HCT116 (cell line): ENCODE data around the gene TMSB10. TPM values are rescaled to one million over a fixed set of nuclear protein-coding genes. Genes with fewer than 3 reads are reported as not detected.

ENCODE experiments used
- ATAC-seq: fragments of 200-7000 bp; cut with Tn5 transposase; 2 replicates; pipeline ENCODE4 v1.9.1; 2020; ENCODE audit warnings: mild to moderate bottlenecking, moderate library complexity
- BruUV-seq: library from RNA; stranded (reverse); fragments of 400-500 nt; replicated peaks from 2 replicates; lab custom pipeline; 2021; lab: Mats Ljungman, UMichigan
- CTCF ChIA-PET: fragments of 300-600 bp; sonication (Branson Sonifier 250); formaldehyde crosslinking; loops from one replicate; lab custom pipeline; 2021; ENCODE audit warnings: antibody characterized with exemption; lab: Charles Lee
- POLR2A ChIA-PET: fragments of 300-600, 350-600 bp; sonication (Branson Sonifier 250); formaldehyde crosslinking; loops from one replicate; lab custom pipeline; 2021; ENCODE audit warnings: antibody characterized with exemption; lab: Charles Lee
- RAD21 ChIA-PET, 2 experiments: fragments of 300-600 bp; sonication (Branson Sonifier 250); formaldehyde crosslinking; loops; one replicate each; lab custom pipeline; 2023; ENCODE audit warnings: low total read pairs in 2 of 2; ENCODE audit not compliant: uncharacterized antibody in 2 of 2, unreplicated experiment in 2 of 2, low non-redundant PET in 1 of 2; lab: Charles Lee
- DNase-seq: peaks from one replicate; pipeline ENCODE4 v3.0.0-alpha.2; 2010; ENCODE audit warnings: low read depth, low spot score
- H2AFZ ChIP-seq: fragments of 200-600 bp; shearing (Covaris generic), sonication (generic); 2 replicates; pipeline ENCODE4 v1.6.1; 2017; ENCODE audit warnings: low read depth, mixed run types, mixed read lengths, antibody characterized with exemption, low read length; ENCODE audit not compliant: poor library complexity, severe bottlenecking
- H3K27ac ChIP-seq: 2 replicates; pipeline ENCODE4 v1.5.1; 2012; ENCODE audit warnings: low read depth, low read length
- H3K27me3 ChIP-seq: fragments of 200-600 bp; sonication (generic); 2 replicates; pipeline ENCODE4 v1.6.1; 2016; ENCODE audit warnings: mixed run types, low read length, mixed read lengths; ENCODE audit not compliant: insufficient read depth
- H3K36me3 ChIP-seq, 2 experiments: fragments of 200-500 bp in 1 of 2; fragments of 200-600 bp in 1 of 2; sonication (Bioruptor generic) in 1 of 2; sonication (generic) in 1 of 2; 2 replicates each; pipeline versions ENCODE4 v1.5.1 to v1.6.1; 2014 to 2016; ENCODE audit warnings: low read length in 2 of 2, inconsistent platforms in 1 of 2, mixed read lengths in 1 of 2, mixed run types in 1 of 2; ENCODE audit not compliant: insufficient read depth in 2 of 2, control insufficient read depth in 1 of 2
- H3K4me1 ChIP-seq, 2 experiments: fragments of 200-600 bp in 1 of 2; sonication (generic) in 1 of 2; 2 replicates each; pipeline versions ENCODE4 v1.5.1 to v1.6.1; 2012 to 2017; ENCODE audit warnings: low read length in 2 of 2, inconsistent platforms in 1 of 2, mild to moderate bottlenecking in 1 of 2, mixed read lengths in 1 of 2, mixed run types in 1 of 2, moderate library complexity in 1 of 2; ENCODE audit not compliant: insufficient read depth in 2 of 2, control insufficient read depth in 1 of 2
- H3K4me2 ChIP-seq: fragments of 200-600 bp; sonication (generic); 2 replicates; pipeline ENCODE4 v1.6.1; 2017; ENCODE audit warnings: mixed run types, low read length, mixed read lengths
- H3K4me3 ChIP-seq, 2 experiments: fragments of 200-600 bp in 1 of 2; sonication (generic) in 1 of 2; replicated peaks in 1 of 2; 2 replicates each; pipeline ENCODE4 v1.5.1; 2011 to 2016; ENCODE audit warnings: low read length in 2 of 2, control low read depth in 1 of 2, low read depth in 1 of 2, mild to moderate bottlenecking in 1 of 2, mixed read lengths in 1 of 2, mixed run types in 1 of 2
- H3K79me2 ChIP-seq: fragments of 200-600 bp; sonication (generic); 2 replicates; pipeline ENCODE4 v1.6.1; 2017; ENCODE audit warnings: mild to moderate bottlenecking, mixed run types, low read length, moderate library complexity, mixed read lengths; ENCODE audit not compliant: insufficient read depth
- H3K9ac ChIP-seq: fragments of 200-600 bp; sonication (generic); 2 replicates; pipeline ENCODE4 v1.6.1; 2016; ENCODE audit warnings: low read length, mixed read lengths
- H3K9me2 ChIP-seq: fragments of 200-600 bp; sonication (generic), shearing (Covaris generic); 2 replicates; pipeline ENCODE4 v1.6.1; 2017; ENCODE audit warnings: mixed run types, mild to moderate bottlenecking, moderate library complexity; ENCODE audit not compliant: insufficient read depth
- H3K9me3 ChIP-seq, 2 experiments: fragments of 200-500 bp in 1 of 2; fragments of 200-600 bp in 1 of 2; sonication (Bioruptor generic) in 1 of 2; sonication (generic) in 1 of 2; 2 replicates each; pipeline ENCODE4 v1.6.1; 2014 to 2017; ENCODE audit warnings: low read length in 2 of 2, mixed read lengths in 2 of 2, inconsistent platforms in 1 of 2, low read depth in 1 of 2, mild to moderate bottlenecking in 1 of 2, mixed run types in 1 of 2, moderate library complexity in 1 of 2; ENCODE audit not compliant: control insufficient read depth in 1 of 2, insufficient read depth in 1 of 2
- H4K20me1 ChIP-seq: fragments of 200-600 bp; sonication (generic), shearing (Covaris generic); 2 replicates; pipeline ENCODE4 v1.6.1; 2017; ENCODE audit warnings: mixed run types, mild to moderate bottlenecking, moderate library complexity; ENCODE audit not compliant: insufficient read depth
- EGR1 ChIP-seq: IDR thresholded peaks from 2 replicates; pipeline ENCODE4 v1.6.1; 2012; ENCODE audit warnings: low read depth
- EZH2phosphoT487 ChIP-seq: fragments of 200-600 bp; IDR thresholded peaks from 2 replicates; pipeline ENCODE4 v1.6.1; 2018; ENCODE audit warnings: antibody characterized with exemption, borderline replicate concordance
- FOSL1 ChIP-seq: IDR thresholded peaks from 2 replicates; pipeline ENCODE4 v1.6.1; 2012; ENCODE audit warnings: low read depth
- JUND ChIP-seq: IDR thresholded peaks from 2 replicates; pipeline ENCODE4 v1.6.1; 2012
- POLR2A ChIP-seq: IDR thresholded peaks from 2 replicates; pipeline ENCODE4 v1.7.0; 2011; ENCODE audit warnings: borderline replicate concordance; ENCODE audit not compliant: insufficient read depth, insufficient read length; ENCODE audit errors: extremely low read depth
- POLR2AphosphoS5 ChIP-seq: IDR thresholded peaks from 2 replicates; pipeline ENCODE4 v1.6.1; 2011; ENCODE audit warnings: mild to moderate bottlenecking, low read depth, low read length, moderate library complexity
- SIN3A ChIP-seq: IDR thresholded peaks from 2 replicates; pipeline ENCODE4 v1.6.1; 2012; ENCODE audit warnings: low read depth
- SP1 ChIP-seq: IDR thresholded peaks from 2 replicates; pipeline ENCODE4 v1.6.1; 2012; ENCODE audit warnings: low read depth
- TCF7L2 ChIP-seq: IDR thresholded peaks from 2 replicates; pipeline ENCODE4 v1.7.0; 2011; ENCODE audit warnings: borderline replicate concordance, inconsistent platforms; ENCODE audit not compliant: insufficient read depth, insufficient read length; ENCODE audit errors: extremely low read depth
- ZFX ChIP-seq: fragments of 450-650 bp; IDR thresholded peaks from 2 replicates; pipeline ENCODE4 v1.6.1; 2017
- ZNF274 ChIP-seq: fragments of 200-500 bp; sonication (Bioruptor generic); IDR thresholded peaks from 2 replicates; pipeline ENCODE4 v1.6.1; 2014; ENCODE audit warnings: mild to moderate bottlenecking, low read depth, low read length, inconsistent platforms
- intact Hi-C: fragments of 100-400 bp; cut with micrococcal nuclease; formaldehyde crosslinking; loops from 2 replicates; pipeline ENCODE4 v1.10.0; 2022
- total RNA-seq: library from RNA; stranded (reverse); gene quantifications from one replicate; pipeline ENCODE4 v1.2.1, GENCODE V29; 2021; ENCODE audit not compliant: unreplicated experiment
- TF ChIP-seq, protein P1 (sequence below): IDR thresholded peaks from 2 replicates; pipeline ENCODE4 v1.6.1; 2011; ENCODE audit warnings: mild to moderate bottlenecking, low read length, moderate library complexity; ENCODE audit not compliant: insufficient replicate concordance; ENCODE audit errors: extremely low read depth
- TF ChIP-seq, protein P2 (sequence below): IDR thresholded peaks from 2 replicates; pipeline ENCODE4 v1.6.1; 2012
- TF ChIP-seq, protein P3 (sequence below), 3 experiments: fragments of 200-600 bp in 1 of 3; sonication (generic) in 1 of 3; IDR thresholded peaks in 2 of 3; conservative IDR thresholded peaks in 1 of 3; 2 replicates each; pipeline ENCODE4 v1.5.1; 2012 to 2017; ENCODE audit warnings: low read depth in 2 of 3, low read length in 2 of 3, antibody characterized with exemption in 1 of 3, borderline replicate concordance in 1 of 3, control low read depth in 1 of 3, mild to moderate bottlenecking in 1 of 3, mixed read lengths in 1 of 3, mixed run types in 1 of 3, moderate library complexity in 1 of 3; ENCODE audit not compliant: insufficient read depth in 1 of 3
- TF ChIP-seq, protein P4 (sequence below): IDR thresholded peaks from 2 replicates; pipeline ENCODE4 v1.6.1; 2012

TMSB10 gene
- total RNA-seq, 1 experiment from 2014 or later: 2,677 TPM

DNA sequence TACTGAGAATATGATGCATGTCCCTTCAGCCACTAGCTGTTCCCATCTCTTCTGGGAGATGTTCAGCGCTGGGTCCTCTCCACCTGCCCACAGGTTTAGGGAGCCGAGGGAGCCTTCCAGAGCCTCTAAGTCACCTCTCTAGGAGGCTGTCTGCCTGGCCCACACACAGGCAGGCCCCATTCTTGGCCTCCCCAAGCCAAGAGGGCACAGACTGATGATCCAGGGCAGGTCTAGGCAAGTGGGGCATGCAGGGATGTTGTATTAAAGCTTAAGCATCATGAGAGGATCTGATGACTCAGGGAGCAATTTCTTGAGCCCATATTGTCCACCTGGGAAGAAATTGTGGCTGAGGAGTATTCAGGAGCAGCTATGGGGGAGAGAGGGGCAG lies 19.9 kb downstream of the TMSB10 start:
- no peaks in the 10 kb centered on the region for H4K20me1 ChIP-seq
- CTCF ChIA-PET: interaction anchor here (0.7 to 2.2 kb wide), 41 partner anchors 8 to 611 kb away, joined by 3 to 39 read pairs (median 6); partner anchors contain the start of genes SUCLG1 and TMSB10
- TF ChIP-seq, protein P1, sequence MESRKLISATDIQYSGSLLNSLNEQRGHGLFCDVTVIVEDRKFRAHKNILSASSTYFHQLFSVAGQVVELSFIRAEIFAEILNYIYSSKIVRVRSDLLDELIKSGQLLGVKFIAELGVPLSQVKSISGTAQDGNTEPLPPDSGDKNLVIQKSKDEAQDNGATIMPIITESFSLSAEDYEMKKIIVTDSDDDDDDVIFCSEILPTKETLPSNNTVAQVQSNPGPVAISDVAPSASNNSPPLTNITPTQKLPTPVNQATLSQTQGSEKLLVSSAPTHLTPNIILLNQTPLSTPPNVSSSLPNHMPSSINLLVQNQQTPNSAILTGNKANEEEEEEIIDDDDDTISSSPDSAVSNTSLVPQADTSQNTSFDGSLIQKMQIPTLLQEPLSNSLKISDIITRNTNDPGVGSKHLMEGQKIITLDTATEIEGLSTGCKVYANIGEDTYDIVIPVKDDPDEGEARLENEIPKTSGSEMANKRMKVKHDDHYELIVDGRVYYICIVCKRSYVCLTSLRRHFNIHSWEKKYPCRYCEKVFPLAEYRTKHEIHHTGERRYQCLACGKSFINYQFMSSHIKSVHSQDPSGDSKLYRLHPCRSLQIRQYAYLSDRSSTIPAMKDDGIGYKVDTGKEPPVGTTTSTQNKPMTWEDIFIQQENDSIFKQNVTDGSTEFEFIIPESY: no peak
- TF ChIP-seq, protein P2, sequence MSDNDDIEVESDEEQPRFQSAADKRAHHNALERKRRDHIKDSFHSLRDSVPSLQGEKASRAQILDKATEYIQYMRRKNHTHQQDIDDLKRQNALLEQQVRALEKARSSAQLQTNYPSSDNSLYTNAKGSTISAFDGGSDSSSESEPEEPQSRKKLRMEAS: no peak
- TF ChIP-seq SIN3A: no peak
- TF ChIP-seq JUND: no peak
- TF ChIP-seq SP1: no peak
- TF ChIP-seq, protein P3, sequence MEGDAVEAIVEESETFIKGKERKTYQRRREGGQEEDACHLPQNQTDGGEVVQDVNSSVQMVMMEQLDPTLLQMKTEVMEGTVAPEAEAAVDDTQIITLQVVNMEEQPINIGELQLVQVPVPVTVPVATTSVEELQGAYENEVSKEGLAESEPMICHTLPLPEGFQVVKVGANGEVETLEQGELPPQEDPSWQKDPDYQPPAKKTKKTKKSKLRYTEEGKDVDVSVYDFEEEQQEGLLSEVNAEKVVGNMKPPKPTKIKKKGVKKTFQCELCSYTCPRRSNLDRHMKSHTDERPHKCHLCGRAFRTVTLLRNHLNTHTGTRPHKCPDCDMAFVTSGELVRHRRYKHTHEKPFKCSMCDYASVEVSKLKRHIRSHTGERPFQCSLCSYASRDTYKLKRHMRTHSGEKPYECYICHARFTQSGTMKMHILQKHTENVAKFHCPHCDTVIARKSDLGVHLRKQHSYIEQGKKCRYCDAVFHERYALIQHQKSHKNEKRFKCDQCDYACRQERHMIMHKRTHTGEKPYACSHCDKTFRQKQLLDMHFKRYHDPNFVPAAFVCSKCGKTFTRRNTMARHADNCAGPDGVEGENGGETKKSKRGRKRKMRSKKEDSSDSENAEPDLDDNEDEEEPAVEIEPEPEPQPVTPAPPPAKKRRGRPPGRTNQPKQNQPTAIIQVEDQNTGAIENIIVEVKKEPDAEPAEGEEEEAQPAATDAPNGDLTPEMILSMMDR (IDR thresholded peaks at IDR 0.05 in 2 of 3, conservative IDR thresholded peaks at IDR 0.05 in 1 of 3; ENCODE audit: borderline replicate concordance in 1 of 3, insufficient read depth in 1 of 3, low read depth in 2 of 3, low read length in 2 of 3): no peak
- TF ChIP-seq EZH2phosphoT487: no peak
- no peak for TF ChIP-seq POLR2AphosphoS5
- TF ChIP-seq ZNF274: no peak
- no peak for TF ChIP-seq POLR2A
- TF ChIP-seq EGR1: no peak
- TF ChIP-seq, protein P4, sequence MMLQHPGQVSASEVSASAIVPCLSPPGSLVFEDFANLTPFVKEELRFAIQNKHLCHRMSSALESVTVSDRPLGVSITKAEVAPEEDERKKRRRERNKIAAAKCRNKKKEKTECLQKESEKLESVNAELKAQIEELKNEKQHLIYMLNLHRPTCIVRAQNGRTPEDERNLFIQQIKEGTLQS: no peak
- no peak for TF ChIP-seq FOSL1
- TF ChIP-seq ZFX: no peak
- no peak for TF ChIP-seq TCF7L2
- TF ChIP-seq, all 23 proteins: peak for 0
- BruUV-seq: no TSS peak
- RAD21 ChIA-PET: interaction anchor here (0.7 to 1.7 kb wide), 7 partner anchors 18 to 295 kb away, joined by 3 to 6 read pairs (median 4); no protein-coding TSS in a partner anchor
- Histone ChIP-seq H3K9me3 (no peaks in the 10 kb centered on the region), H3K27ac (peak overlapping the region; percentile 73), H3K4me3 (no peak overlapping the region), H3K79me2 (no peaks in the 10 kb centered on the region), H3K4me1 (peaks cover 14 to 47% of the 10 kb centered on the region in 2 experiments), H3K9ac (0 out of 2 replicates have a peak overlapping the region, but pooled peaks have one; percentile 3), H3K9me2 (no peaks in the 10 kb centered on the region), H3K36me3 (no peaks in the 10 kb centered on the region), H3K27me3 (no peaks in the 10 kb centered on the region), H3K4me2 (peak overlapping the region; percentile 100), H2AFZ (peak overlapping the region; percentile 13)
- ATAC-seq (peak; percentile 18), DNase-seq (no peak)
- intact Hi-C loops: loop anchor here (1.0 to 5.0 kb wide), 2 partner anchors 43 to 293 kb away; no protein-coding TSS in a partner anchor
- POLR2A ChIA-PET: interaction anchor here (0.5 to 9.0 kb wide), 15 partner anchors 9 to 403 kb away, joined by 3 to 163 read pairs (median 4); partner anchors contain the start of genes KCMF1, TGOLN2, TMSB10 and TRABD2A
